GM19397 (cell line): Measurements from ENCODE around the gene EYA2.

Experiments used
- ATAC-seq: cut with Tn5 transposase; IDR thresholded peaks from one replicate; pipeline ENCODE4 v1.9.1; 2021; ENCODE audit warnings: mild to moderate bottlenecking, moderate library complexity; ENCODE audit not compliant: unreplicated experiment

EYA2 gene

GRCh38 chr20:46999801-47000465 is 105.3 kb downstream of the EYA2 start:
- no peak for ATAC-seq

GRCh38 chr20:47003223-47003622 is 108.6 kb downstream of the EYA2 start:
- no peak for ATAC-seq

GRCh38 chr20:47004179-47004578 is 109.5 kb downstream of the EYA2 start:
- ATAC-seq: no peak

GRCh38 chr20:47007826-47008655 is 113.4 kb downstream of the EYA2 start:
- ATAC-seq: no peak

- ATAC-seq: no peak
Observed at GRCh38 chr20:47008842-47009518, 114.3 kb downstream of the EYA2 start.

GRCh38 chr20:47009784-47010183 is 115.1 kb downstream of the EYA2 start:
- ATAC-seq: no peak

- ATAC-seq: no peak
Observed at GRCh38 chr20:47011984-47012383, 117.3 kb downstream of the EYA2 start.

GRCh38 chr20:47013606-47014005 is 119.0 kb downstream of the EYA2 start:
- ATAC-seq: no peak

GRCh38 chr20:47016068-47016664 is 121.5 kb downstream of the EYA2 start:
- ATAC-seq: no peak

- no peak for ATAC-seq
Observed at GRCh38 chr20:47018381-47018780, 123.7 kb downstream of the EYA2 start.

GRCh38 chr20:47019121-47019824 is 124.6 kb downstream of the EYA2 start:
- no peak for ATAC-seq

- ATAC-seq: no peak
Observed at GRCh38 chr20:47020231-47020630, 125.6 kb downstream of the EYA2 start.

GRCh38 chr20:47021850-47022249 is 127.2 kb downstream of the EYA2 start:
- ATAC-seq: no peak

GRCh38 chr20:47024461-47024937 is 129.9 kb downstream of the EYA2 start:
- ATAC-seq: no peak

- ATAC-seq: no peak
Observed at GRCh38 chr20:47027042-47027441, 132.4 kb downstream of the EYA2 start.

GRCh38 chr20:47027456-47027855 is 132.8 kb downstream of the EYA2 start:
- no peak for ATAC-seq

GRCh38 chr20:47028487-47028886 is 133.8 kb downstream of the EYA2 start:
- no peak for ATAC-seq

GRCh38 chr20:47029845-47030244 is 135.2 kb downstream of the EYA2 start:
- ATAC-seq: no peak

GRCh38 chr20:47030271-47030810 is 135.7 kb downstream of the EYA2 start:
- ATAC-seq: no peak

- ATAC-seq: no peak
Observed at GRCh38 chr20:47031004-47031403, 136.4 kb downstream of the EYA2 start.
